Activated CD4-positive, alpha-beta T cell treated with anti-CD3 and anti-CD28 coated beads, Interleukin-2, Interleukin-6, amounts not matched to agents 100 ng/mL and 50 ng/mL, durations not matched to agents 16 hours and 8 hours (primary cell): Measurements from ENCODE around the gene UCK2.
"Not testable (repeated sequence)": the region's sequence is repeated elsewhere in the genome, so short reads cannot be mapped to it uniquely, and the experiment has no call there.

ENCODE experiments used
- DNase-seq: peaks from one replicate; pipeline ENCODE4 v3.0.0-alpha.2; 2020

UCK2 gene

DNA sequence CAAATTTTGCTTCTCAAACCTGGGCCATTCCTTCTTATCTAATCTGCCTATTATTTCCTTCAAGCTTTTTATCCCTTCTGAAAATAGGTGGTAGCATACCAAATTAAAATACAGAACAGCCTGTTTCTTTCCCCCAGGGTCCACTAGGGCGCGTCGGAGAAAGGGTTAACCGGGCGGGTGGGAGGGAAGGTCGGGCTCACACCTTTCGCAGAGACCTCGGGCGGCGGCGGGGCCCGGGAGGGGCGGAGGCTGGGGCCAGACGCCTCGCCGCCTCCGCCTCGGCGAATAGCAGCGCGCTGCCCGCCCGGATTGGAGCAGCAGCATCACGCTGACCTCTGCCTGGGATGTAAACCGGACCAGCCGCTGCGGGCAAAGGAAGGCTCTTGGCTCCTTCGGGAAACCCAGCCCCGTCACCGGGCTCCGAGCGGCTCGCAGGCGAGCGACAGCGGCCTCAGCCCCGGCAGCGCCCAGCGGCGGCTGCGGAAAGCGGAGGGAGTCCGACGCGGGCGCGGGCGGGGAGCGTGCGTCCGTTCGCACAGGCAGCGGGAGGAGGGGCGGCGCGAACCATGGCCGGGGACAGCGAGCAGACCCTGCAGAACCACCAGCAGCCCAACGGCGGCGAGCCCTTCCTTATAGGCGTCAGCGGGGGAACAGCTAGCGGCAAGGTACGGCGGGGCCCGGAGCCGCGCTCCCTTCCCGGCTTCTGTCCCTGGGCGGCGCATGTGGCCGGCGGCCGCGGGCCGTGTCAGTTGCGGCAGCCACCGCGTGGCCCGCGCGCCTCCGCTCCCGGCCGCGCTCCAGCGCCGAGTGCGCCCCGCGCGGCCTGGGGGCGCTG is at the start of gene UCK2:
Gene UCK2 (plus strand): TSS at position 347 of the 835 bp plus-strand sequence. CDS start 220 bp downstream, at position 567.
- peak; percentile 89 for DNase-seq

DNA sequence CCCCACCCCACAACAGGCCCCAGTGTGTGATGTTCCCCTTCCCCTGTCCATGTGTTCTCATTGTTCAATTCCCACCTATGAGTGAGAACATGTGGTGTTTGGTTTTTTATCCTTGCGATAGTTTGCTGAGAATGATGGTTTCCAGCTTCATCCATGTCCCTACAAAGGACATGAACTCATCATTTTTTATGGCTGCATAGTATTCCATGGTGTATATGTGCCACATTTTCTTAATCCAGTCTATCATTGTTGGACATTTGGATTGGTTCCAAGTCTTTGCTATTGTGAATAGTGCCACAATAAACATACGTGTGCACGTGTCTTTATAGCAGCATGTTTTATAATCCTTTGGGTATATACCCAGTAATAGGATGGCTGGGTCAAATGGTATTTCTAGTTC is 49.2 kb upstream of the UCK2 start:
- DNase-seq, result not testable (repeated sequence)

DNA sequence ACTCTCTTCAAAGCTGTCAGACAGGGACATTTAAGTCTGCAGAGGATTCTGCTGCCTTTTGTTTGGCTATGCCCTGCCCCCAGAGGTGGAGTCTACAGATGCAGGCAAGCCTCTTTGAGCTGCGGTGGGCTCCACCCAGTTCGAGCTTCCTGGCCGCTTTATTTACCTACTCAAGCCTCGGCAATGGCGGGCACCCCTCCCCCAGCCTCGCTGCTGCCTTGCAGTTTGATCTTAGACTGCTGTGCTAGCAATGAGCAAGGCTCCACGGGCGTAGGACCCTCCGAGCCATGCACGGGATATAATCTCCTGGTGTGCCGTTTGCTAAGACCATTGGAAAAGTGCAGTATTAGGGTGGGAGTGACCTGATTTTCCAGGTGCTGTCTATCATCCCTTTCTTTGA is 43.9 kb upstream of the UCK2 start:
- DNase-seq, result not testable (repeated sequence)

GRCh38 chr1:165787741-165788140 is 39.7 kb upstream of the UCK2 start:
- DNase-seq, result no peak

- DNase-seq, result no peak
These were observed 33.5 kb upstream of the UCK2 start for GRCh38 chr1:165793951-165794350.

DNA sequence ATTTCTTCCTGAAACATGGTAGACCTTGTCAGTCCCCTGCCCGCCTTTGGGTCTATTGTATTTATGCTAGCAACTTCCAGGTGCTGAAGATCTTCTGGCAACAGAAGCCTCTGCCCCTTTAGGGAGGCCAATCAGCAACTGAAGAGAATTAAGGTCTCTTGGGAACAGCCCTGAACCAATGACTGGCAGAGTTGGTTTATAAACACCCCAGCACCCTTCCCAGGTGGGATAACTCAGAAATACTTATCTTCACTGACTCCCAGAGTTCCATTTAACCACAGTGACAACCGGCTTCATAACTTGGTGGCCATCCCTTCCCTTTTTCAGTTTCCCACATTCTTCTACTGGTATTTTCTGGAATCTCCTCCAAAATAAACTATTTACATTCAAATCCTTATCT is 31.5 kb upstream of the UCK2 start:
- DNase-seq, result no peak

DNA sequence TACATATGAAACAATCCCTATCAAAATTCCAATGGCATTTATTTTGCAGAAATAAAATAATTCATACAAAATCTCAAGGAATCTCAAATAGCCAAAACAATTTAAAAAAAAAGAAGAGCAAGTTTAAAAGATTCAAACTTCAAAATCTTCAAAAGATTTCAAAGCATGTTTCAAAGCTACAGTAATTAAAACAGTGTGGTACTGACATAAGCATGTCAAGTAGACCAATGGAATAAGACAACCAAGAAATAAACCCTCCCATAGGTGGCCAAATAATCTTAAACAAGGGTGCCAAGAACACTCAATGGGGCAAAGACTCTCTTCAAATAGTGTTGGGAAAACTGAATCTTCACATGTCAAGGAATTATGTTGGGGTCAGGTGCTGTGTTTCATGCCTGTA is 28.0 kb upstream of the UCK2 start:
- no peak for DNase-seq

DNA sequence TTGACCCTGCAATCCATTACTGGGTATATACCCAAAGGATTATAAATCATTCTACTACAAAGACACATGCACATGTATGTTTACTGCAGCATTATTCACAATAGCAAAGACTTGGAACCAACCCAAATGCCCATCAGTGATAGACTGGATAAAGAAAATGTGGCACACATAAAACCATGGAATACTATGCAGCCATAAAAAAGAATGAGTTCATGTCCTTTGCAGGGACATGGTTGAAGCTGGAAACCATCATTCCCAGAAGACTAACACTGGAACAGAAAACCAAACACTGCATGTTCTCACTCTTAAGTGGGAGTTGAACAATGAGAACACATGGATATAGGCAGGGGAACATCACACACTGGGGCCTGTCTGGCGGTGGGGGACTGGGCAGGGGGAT is 22.9 kb upstream of the UCK2 start:
- DNase-seq, result not testable (repeated sequence)

DNA sequence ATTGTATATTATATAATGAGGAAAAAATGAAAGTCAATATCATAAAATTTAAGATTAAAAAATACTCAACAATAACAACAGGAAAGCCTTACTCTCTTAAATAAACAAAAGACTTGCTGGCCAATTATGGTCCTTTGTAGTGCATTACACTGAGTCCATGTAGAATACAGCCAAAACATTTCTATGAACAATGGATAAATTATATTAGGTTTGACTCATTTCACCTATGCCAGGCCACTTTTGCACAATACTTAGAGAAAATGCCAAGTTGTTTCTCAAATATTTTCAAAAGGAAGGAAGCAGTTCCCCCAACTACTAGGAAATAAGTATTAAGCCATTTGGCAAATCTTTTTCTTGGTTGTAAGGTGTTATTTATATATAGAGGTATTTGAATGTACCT is 19.8 kb upstream of the UCK2 start:
- DNase-seq, result no peak

- no peak for DNase-seq
These were observed 11.7 kb upstream of the UCK2 start for GRCh38 chr1:165815725-165816124.

- DNase-seq, result no peak
These were observed 11.3 kb upstream of the UCK2 start for GRCh38 chr1:165816157-165816556.

DNA sequence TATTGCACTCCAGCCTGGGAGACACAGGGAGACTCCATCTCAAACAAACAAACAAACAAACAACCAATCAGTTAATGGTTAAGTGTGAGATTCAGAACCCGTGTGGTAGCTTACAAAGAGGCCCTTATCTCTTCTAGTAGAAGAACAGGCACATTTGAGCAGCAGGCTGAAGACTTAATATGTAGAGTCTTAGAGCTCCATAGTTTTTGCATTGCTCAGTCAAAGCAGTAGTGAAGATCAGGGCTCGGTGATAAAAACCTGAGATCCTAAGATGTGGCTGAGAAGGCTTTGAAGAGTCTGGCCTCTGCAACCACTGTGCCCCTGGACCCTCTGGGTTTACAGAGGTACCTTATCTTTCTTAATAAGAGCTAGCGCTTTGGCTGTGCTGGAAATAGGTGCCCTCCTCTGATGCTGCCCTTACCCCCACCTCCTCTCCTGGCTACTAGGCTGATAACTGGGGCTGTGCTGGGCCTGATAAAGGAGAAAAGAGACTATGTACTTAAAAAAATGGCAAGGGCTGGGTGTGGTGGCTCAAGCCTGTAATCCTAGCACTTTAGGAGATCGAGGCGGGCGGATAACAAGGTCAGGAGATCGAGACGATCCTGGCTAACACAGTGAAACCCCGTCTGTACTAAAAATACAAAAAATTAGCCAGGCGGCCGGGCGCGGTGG is 10.5 kb upstream of the UCK2 start:
- DNase-seq, result no peak

GRCh38 chr1:165823552-165824268 is 3.7 kb upstream of the UCK2 start:
- peak; percentile 33 for DNase-seq

- DNase-seq, result no peak
These were observed 3.2 kb upstream of the UCK2 start for GRCh38 chr1:165824269-165824643.

DNA sequence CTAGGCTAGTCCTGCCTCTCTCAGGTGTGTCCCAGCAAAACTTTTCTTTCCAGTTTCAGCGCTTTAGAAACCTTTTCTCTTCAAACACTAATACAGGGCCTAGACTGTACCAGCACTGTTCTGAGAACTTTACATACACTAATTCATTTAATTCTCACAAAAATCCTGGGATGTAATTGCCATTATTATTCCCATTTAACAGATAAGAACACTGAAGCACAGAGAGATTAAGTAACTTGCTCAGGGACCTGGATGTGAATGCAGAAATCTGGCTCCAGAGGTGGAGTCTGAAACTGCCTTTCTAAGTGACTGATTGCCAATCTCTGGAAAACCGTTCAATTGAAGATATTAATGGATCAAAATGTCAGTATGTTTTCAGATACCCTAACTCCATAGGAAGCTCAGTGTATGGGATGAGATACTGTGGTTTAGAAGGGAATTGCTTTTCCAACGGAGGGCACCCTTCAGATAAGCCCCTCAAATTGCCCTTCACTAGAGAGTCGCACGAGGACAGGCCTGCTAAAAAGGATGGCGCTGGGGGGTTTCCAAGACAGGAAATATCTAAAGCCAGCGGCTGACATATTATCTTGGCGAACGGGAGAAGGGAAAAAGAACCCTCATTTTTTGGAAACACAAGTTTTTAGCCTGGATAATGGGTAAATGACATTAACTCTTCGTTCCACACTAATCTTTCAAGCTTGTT is 698 bp upstream of the UCK2 start:
- DNase-seq, result no peak

GRCh38 chr1:165828103-165828668 is 772 bp downstream of the UCK2 start:
- DNase-seq, result peak; percentile 75

DNA sequence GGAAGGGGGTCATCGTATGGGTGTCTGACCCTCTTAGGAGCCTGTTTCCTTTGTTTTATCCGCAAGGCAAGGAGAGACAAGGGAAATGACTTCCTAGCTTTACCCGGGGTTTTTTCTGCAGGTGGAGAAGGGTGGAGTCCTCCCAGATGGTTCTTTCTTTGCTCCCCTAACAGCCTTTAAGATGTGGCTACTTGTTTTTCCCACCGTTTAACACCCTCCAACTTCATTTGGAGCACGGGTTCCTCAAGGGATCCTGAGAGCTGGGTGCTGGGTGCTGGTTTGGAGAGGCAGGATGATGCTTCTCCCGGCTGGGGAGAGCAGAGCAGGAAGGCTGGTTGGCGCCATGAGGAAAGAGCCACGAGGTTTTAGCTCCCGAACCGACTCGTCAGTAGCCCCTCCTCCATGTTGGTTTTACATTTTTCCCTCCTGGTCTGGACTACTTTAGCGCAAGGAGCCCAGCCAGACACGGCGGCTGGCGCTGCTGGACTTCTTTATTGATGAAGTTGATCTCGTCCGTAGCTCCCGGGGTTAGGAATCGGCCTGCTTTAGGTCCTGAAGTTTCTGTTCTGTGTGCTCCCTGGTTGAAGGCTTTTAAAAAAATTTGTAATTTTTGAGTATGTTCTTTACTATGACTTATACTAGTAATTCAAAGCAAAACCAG is 1.4 kb downstream of the UCK2 start:
- peak; percentile 56 for DNase-seq

GRCh38 chr1:165829888-165830287 is 2.5 kb downstream of the UCK2 start:
- no peak for DNase-seq

DNA sequence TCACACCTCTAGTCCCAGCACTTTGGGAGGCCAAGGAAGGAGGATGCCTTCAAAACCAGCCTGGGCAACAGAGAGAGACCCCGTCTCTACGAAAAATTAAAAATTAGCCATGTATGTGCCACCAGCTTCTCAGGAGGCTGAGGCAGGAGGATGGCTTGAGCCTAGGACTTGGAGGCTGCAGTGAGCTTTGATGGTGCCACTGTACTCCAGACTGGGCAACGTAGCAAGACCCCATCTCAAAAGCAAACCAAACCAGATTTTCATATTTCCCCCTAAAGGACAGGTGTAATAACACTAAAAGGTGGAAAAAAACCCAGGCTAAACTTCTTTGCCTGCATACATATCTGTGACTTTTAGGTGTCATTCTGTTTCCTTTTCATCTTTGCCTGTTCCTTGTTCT is 3.7 kb downstream of the UCK2 start:
- no peak for DNase-seq

GRCh38 chr1:165832902-165833301 is 5.5 kb downstream of the UCK2 start:
- DNase-seq, result no peak

GRCh38 chr1:165833358-165833757 is 5.9 kb downstream of the UCK2 start:
- DNase-seq, result no peak

GRCh38 chr1:165834229-165834628 is 6.8 kb downstream of the UCK2 start:
- DNase-seq, result no peak
